ENCODE measurements around the gene SF3B4. TPM values are rescaled to one million over a fixed set of nuclear protein-coding genes. Genes with fewer than 3 reads are reported as not detected.

Gene SF3B4
- total RNA-seq, 1 experiment from 2014 or later: 127 TPM

DNA sequence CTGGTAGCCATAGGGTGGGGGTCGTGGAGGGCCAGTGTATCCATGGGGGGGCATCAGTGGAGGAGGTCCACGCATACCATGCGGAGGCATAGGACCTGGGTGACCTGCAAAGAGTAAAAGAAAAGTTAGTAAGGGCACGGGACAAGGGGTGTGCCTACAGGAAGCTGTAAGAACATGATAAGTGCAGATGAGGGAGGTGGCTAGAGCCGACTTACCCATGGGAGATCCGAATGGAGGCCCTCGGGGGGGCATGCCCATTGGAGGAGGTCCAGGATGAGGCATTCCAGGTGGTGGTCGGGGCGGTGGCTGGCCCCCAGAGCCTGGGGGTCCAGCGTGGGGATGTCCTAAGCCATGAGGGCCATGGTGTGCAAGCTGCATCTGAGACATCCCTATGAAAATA lies 4.0 kb downstream of the SF3B4 start:
- H3K23me2 ChIP-seq (ENCODE audit: insufficient read length, low read depth, low read length, poor library complexity, severe bottlenecking): peaks cover 11% of the 10 kb centered on the region
- H3K9me3 Mint-ChIP-seq: no peaks in the 10 kb centered on the region; a peak in 1 of 5 replicates
- TF ChIP-seq, protein P1, sequence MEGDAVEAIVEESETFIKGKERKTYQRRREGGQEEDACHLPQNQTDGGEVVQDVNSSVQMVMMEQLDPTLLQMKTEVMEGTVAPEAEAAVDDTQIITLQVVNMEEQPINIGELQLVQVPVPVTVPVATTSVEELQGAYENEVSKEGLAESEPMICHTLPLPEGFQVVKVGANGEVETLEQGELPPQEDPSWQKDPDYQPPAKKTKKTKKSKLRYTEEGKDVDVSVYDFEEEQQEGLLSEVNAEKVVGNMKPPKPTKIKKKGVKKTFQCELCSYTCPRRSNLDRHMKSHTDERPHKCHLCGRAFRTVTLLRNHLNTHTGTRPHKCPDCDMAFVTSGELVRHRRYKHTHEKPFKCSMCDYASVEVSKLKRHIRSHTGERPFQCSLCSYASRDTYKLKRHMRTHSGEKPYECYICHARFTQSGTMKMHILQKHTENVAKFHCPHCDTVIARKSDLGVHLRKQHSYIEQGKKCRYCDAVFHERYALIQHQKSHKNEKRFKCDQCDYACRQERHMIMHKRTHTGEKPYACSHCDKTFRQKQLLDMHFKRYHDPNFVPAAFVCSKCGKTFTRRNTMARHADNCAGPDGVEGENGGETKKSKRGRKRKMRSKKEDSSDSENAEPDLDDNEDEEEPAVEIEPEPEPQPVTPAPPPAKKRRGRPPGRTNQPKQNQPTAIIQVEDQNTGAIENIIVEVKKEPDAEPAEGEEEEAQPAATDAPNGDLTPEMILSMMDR (conservative IDR thresholded peaks at IDR 0.05): no peak

More for the DNA sequence above, 4.0 kb downstream of the SF3B4 start:
- H3K27ac Mint-ChIP-seq: no peak overlapping the region
- H3K4me3 Mint-ChIP-seq: 0 out of 5 replicates have a peak overlapping the region, but pooled peaks of 1 of the 2 experiments have one; percentile 9
- peaks cover 33 to 54% (median 49%) of the 10 kb centered on the region in 3 experiments for H3K36me3 Mint-ChIP-seq (ENCODE audit: insufficient read depth in 1 of 3, low read depth in 3 of 3)
- H4K20me1 ChIP-seq (ENCODE audit: control insufficient read depth, insufficient read depth, insufficient read length): no peaks in the 10 kb centered on the region
- H3K79me2 ChIP-seq (ENCODE audit: insufficient read depth, low read length): peaks cover 8% of the 10 kb centered on the region; the same call in 1 of the 2 replicates
- no peak overlapping the region for H3T11ph ChIP-seq (ENCODE audit: low read length)
- H3K27me3 ChIP-seq (ENCODE audit: insufficient read depth, low read length): no peaks in the 10 kb centered on the region
- H3K27ac ChIP-seq (ENCODE audit: insufficient read length, low read depth, low read length): no peak overlapping the region
- no CpG with 5 or more reads among the region's 10 CpGs for WGBS (ENCODE audit: extremely low coverage, insufficient read length, low lambda C conversion rate)
- H3K4me1 Mint-ChIP-seq: peaks cover 11 to 21% of the 10 kb centered on the region in 2 experiments
- no peak overlapping the region for H3K23ac ChIP-seq (ENCODE audit: insufficient read length, low read depth, low read length)
- H4K91ac ChIP-seq (ENCODE audit: insufficient read length, low read depth, low read length): no peak overlapping the region
- no peak overlapping the region for H2BK20ac ChIP-seq (ENCODE audit: low read depth, low read length, poor library complexity, severe bottlenecking)
- H2BK15ac ChIP-seq (ENCODE audit: low read depth, low read length): no peak overlapping the region
- no peak overlapping the region for H3K4me2 ChIP-seq (ENCODE audit: insufficient read depth, insufficient read length, low read length)
- H2BK5ac ChIP-seq (ENCODE audit: insufficient read length, low read length): no peak overlapping the region
- no peaks in the 10 kb centered on the region for H3K9me3 ChIP-seq (ENCODE audit: control insufficient read depth, low read depth, low read length)
- H3K4me1 ChIP-seq (ENCODE audit: insufficient read depth, low read length): peaks cover 4% of the 10 kb centered on the region; the same call in 1 of the 2 replicates
- H3K4ac ChIP-seq (ENCODE audit: low read depth, low read length): no peak overlapping the region
- no peaks in the 10 kb centered on the region for H3K27me3 Mint-ChIP-seq (ENCODE audit: low read depth)
- H3K14ac ChIP-seq (ENCODE audit: insufficient read depth, low read length): no peak overlapping the region
- H2AK5ac ChIP-seq (ENCODE audit: insufficient read length, low read length): no peak overlapping the region
- H3K9ac ChIP-seq (ENCODE audit: extremely low read depth, insufficient read length, low read length): no peak overlapping the region
- no peak overlapping the region for H2AFZ ChIP-seq (ENCODE audit: low read length)
- no peak overlapping the region for H4K8ac ChIP-seq (replicated peaks; ENCODE audit: insufficient read length, low read depth, low read length)
- DNase-seq: no peak
- H2BK120ac ChIP-seq (ENCODE audit: low read depth, low read length, poor library complexity, severe bottlenecking): no peak overlapping the region
- no peak overlapping the region for H3K56ac ChIP-seq (ENCODE audit: insufficient read length, low read depth, low read length)
- no peak overlapping the region for H4K5ac ChIP-seq (ENCODE audit: insufficient read length, low read depth, low read length)
- H3K79me1 ChIP-seq (ENCODE audit: insufficient read depth, low read depth, low read length, poor library complexity, severe bottlenecking): peaks cover 11% of the 10 kb centered on the region
- no peak overlapping the region for H2BK12ac ChIP-seq (ENCODE audit: insufficient read length, low read depth, low read length)
- H3K18ac ChIP-seq (ENCODE audit: insufficient read length, low read depth, low read length): no peak overlapping the region
